Activated CD4-positive, alpha-beta T cell treated with anti-CD3 and anti-CD28 coated beads, Interleukin-2, amount 50 U/mL, for 48 hours (primary cell): ENCODE results near the gene GJA3.
A peak's percentile ranks its signal among the peaks of the same experiment; 100 is the strongest.

Source experiments
- DNase-seq, 2 experiments: peaks; one replicate each; pipeline ENCODE4 v3.0.0-alpha.2; 2020

The GJA3 gene

GRCh38 chr13:20150561-20150960, 10.3 kb downstream of the GJA3 start:
- DNase-seq, result no peak

GRCh38 chr13:20149762-20150161, 11.1 kb downstream of the GJA3 start:
- DNase-seq, result no peak

GRCh38 chr13:20148501-20149183, 12.2 kb downstream of the GJA3 start:
- no peak for DNase-seq

GRCh38 chr13:20146381-20146780, 14.5 kb downstream of the GJA3 start:
- no peak for DNase-seq

- no peak for DNase-seq
Measured at GRCh38 chr13:20145521-20145920, 15.3 kb downstream of the GJA3 start.

GRCh38 chr13:20144141-20144850, 16.6 kb downstream of the GJA3 start:
- DNase-seq, result no peak

- DNase-seq, result no peak
Measured at GRCh38 chr13:20142927-20143480, 17.8 kb downstream of the GJA3 start.

GRCh38 chr13:20142023-20142926, 18.6 kb downstream of the GJA3 start:
- no peak for DNase-seq

GRCh38 chr13:20141238-20142022, 19.4 kb downstream of the GJA3 start:
- DNase-seq, result no peak

GRCh38 chr13:20140487-20140886, 20.4 kb downstream of the GJA3 start:
- DNase-seq, result no peak

- DNase-seq, result no peak
Measured at GRCh38 chr13:20137875-20138274, 23.0 kb downstream of the GJA3 start.

- DNase-seq, result peak; percentile 60 to 61
Measured at GRCh38 chr13:20136781-20137703, 23.8 kb downstream of the GJA3 start.

GRCh38 chr13:20134732-20135131, 26.1 kb downstream of the GJA3 start:
- DNase-seq, result no peak

- no peak for DNase-seq
Measured at GRCh38 chr13:20132052-20132634, 28.7 kb downstream of the GJA3 start.

- no peak for DNase-seq
Measured at GRCh38 chr13:20131057-20131832, 29.6 kb downstream of the GJA3 start.

- no peak for DNase-seq
Measured at GRCh38 chr13:20130652-20131051, 30.2 kb downstream of the GJA3 start.

- DNase-seq, result no peak
Measured at GRCh38 chr13:20130012-20130411, 30.8 kb downstream of the GJA3 start.

GRCh38 chr13:20129076-20129475, 31.8 kb downstream of the GJA3 start:
- DNase-seq, result no peak

- peak in 1 of 2 experiments; percentile 11 for DNase-seq
Measured at GRCh38 chr13:20128459-20128931, 32.4 kb downstream of the GJA3 start.
